ENCODE measurements around the gene MRTFA.

MRTFA gene

GRCh38 chr22:40612291-40612751, 24.2 kb downstream of the MRTFA start:
- peak overlapping the region; percentile 34; the same call in 1 of the 2 replicates for H3K27ac ChIP-seq
- POLR2A ChIA-PET (ENCODE audit: low non-redundant PET): no interaction called here
- no peak for TF ChIP-seq CTCF (conservative IDR thresholded peaks at IDR 0.05; ENCODE audit: low read depth)
- no peak for DNase-seq (ENCODE audit: low spot score)
- CTCF ChIA-PET: no interaction called here

GRCh38 chr22:40611606-40612005, 24.9 kb downstream of the MRTFA start:
- DNase-seq (ENCODE audit: low spot score): no peak
- TF ChIP-seq CTCF (conservative IDR thresholded peaks at IDR 0.05; ENCODE audit: low read depth): no peak
- ChIA-PET POLR2A (ENCODE audit: low non-redundant PET) (no interaction called here), CTCF (no interaction called here)
- no peak overlapping the region for H3K27ac ChIP-seq

- no peak for DNase-seq (ENCODE audit: low spot score)
- ChIA-PET CTCF (interaction anchor here (1.1 kb wide), 1 partner anchor 8 kb away, joined by 3 read pairs; no protein-coding TSS in a partner anchor), POLR2A (ENCODE audit: low non-redundant PET) (interaction anchor here (0.7 kb wide), 1 partner anchor 10 kb away, joined by 10 read pairs; no protein-coding TSS in a partner anchor)
- H3K27ac ChIP-seq: peak overlapping the region; percentile 55
- TF ChIP-seq CTCF (conservative IDR thresholded peaks at IDR 0.05; ENCODE audit: low read depth): no peak
Observed at GRCh38 chr22:40610329-40610850, 26.1 kb downstream of the MRTFA start.

GRCh38 chr22:40609216-40609615, 27.3 kb downstream of the MRTFA start:
- ChIA-PET CTCF (interaction anchor here (1.1 kb wide), 1 partner anchor 10 kb away, joined by 3 read pairs; no protein-coding TSS in a partner anchor), POLR2A (ENCODE audit: low non-redundant PET) (no interaction called here)
- no peak overlapping the region for H3K27ac ChIP-seq
- TF ChIP-seq CTCF (conservative IDR thresholded peaks at IDR 0.05; ENCODE audit: low read depth): no peak
- no peak for DNase-seq (ENCODE audit: low spot score)

- CTCF ChIA-PET: no interaction called here
- H3K27ac ChIP-seq: peak overlapping the region; percentile 39
- no peak for TF ChIP-seq CTCF (conservative IDR thresholded peaks at IDR 0.05; ENCODE audit: low read depth)
- POLR2A ChIA-PET (ENCODE audit: low non-redundant PET): no interaction called here
- no peak for DNase-seq (ENCODE audit: low spot score)
Observed at GRCh38 chr22:40607506-40607905, 29.0 kb downstream of the MRTFA start.

- no peak for DNase-seq (ENCODE audit: low spot score)
- CTCF ChIA-PET: interaction anchor here (0.5 kb wide), 1 partner anchor 158 kb away, joined by 3 read pairs; no protein-coding TSS in a partner anchor
- TF ChIP-seq CTCF (conservative IDR thresholded peaks at IDR 0.05; ENCODE audit: low read depth): no peak
- no peak overlapping the region for H3K27ac ChIP-seq
- POLR2A ChIA-PET (ENCODE audit: low non-redundant PET): no interaction called here
Observed at GRCh38 chr22:40606306-40606705, 30.2 kb downstream of the MRTFA start.
